ENCODE data around the gene ADCY2.

ADCY2 gene

DNA sequence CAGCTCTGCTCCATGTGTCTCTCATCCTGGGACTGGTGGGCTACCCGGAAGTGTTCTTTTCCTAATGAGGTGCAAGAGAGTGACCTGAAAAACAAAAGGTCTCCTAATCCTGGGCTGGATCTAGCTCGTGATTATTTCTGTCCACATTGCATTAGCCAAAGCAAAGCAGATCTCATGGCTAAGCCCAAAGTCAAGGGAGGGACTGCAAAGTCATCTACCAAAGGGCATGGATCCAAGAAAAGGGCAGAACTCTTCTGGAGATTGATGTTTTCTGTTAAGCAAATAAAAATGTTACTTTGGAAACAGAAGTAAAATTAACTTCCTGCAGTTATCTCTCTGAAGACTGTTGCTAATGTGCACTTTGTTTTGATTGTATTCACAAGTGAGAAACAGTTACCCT lies 229.8 kb downstream of the ADCY2 start (continued):
- TF ChIP-seq, protein P1, sequence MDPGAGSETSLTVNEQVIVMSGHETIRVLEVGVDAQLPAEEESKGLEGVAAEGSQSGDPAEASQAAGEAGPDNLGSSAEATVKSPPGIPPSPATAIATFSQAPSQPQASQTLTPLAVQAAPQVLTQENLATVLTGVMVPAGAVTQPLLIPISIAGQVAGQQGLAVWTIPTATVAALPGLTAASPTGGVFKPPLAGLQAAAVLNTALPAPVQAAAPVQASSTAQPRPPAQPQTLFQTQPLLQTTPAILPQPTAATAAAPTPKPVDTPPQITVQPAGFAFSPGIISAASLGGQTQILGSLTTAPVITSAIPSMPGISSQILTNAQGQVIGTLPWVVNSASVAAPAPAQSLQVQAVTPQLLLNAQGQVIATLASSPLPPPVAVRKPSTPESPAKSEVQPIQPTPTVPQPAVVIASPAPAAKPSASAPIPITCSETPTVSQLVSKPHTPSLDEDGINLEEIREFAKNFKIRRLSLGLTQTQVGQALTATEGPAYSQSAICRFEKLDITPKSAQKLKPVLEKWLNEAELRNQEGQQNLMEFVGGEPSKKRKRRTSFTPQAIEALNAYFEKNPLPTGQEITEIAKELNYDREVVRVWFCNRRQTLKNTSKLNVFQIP (CRISPR knock-in tag; IDR thresholded peaks at IDR 0.05; ENCODE audit: borderline replicate concordance, low read depth), result no peak
- no peak for TF ChIP-seq ZNF70 (CRISPR knock-in tag; IDR thresholded peaks at IDR 0.05)
- no peak for TF ChIP-seq BACH2 (CRISPR knock-in tag; IDR thresholded peaks at IDR 0.05; ENCODE audit: borderline replicate concordance)
- TF ChIP-seq ISL1 (CRISPR knock-in tag; IDR thresholded peaks at IDR 0.05), result no peak
- TF ChIP-seq ZFP30 (CRISPR knock-in tag; IDR thresholded peaks at IDR 0.05), result no peak

DNA sequence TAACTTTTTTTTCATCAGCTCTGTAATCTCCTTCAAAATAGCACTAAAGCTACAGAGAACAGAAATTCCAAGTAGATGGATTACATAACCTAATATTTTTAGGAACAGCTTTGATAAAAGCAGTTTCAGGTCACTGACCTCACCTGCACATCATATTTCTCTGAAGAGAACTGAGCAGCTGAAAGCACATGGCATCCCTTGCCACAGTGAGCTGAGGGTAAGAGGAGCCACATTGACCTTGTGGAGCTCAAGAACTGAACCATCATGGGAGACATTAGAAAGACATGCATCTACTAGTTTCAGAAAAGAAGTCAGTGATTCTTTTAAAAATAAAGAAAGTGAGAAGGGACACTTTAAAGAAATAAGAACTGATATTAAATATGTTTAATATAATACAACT lies 232.3 kb downstream of the ADCY2 start:
- ATAC-seq, result no peak

DNA sequence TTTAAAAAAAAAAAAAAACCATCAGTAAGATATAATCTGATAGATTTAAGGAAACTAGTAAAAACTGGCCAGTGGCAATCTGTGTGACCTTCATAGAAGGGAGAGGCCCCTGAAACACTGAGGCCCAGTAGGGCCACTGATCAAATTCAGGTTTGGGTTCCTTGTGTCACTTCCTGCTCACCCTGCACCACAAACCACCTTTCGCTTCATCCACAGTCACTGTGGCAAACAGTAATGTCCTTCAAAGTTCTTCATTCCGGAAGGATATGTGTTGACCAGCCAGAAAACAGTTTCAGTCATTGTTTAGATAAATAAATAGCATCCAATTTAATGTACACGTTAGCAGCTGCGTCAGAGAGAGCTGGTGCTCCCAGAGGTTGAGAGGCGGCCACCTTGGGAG lies 232.9 kb downstream of the ADCY2 start:
- no peak for ATAC-seq
- no peak for TF ChIP-seq PPARA (CRISPR knock-in tag; IDR thresholded peaks at IDR 0.05; ENCODE audit: borderline replicate concordance)
- no peak for TF ChIP-seq ZFP3 (CRISPR knock-in tag; IDR thresholded peaks at IDR 0.05)
- TF ChIP-seq OSR1 (CRISPR knock-in tag; IDR thresholded peaks at IDR 0.05), result no peak
- no peak for TF ChIP-seq ZNF8 (CRISPR knock-in tag; IDR thresholded peaks at IDR 0.05)
- no peak for TF ChIP-seq ISL1 (CRISPR knock-in tag; IDR thresholded peaks at IDR 0.05)
- TF ChIP-seq ESRRG (CRISPR knock-in tag; IDR thresholded peaks at IDR 0.05), result no peak
- no peak for TF ChIP-seq ZNF70 (CRISPR knock-in tag; IDR thresholded peaks at IDR 0.05)
- no peak for TF ChIP-seq SNAI2 (CRISPR knock-in tag; IDR thresholded peaks at IDR 0.05)
- no peak for TF ChIP-seq BACH2 (CRISPR knock-in tag; IDR thresholded peaks at IDR 0.05; ENCODE audit: borderline replicate concordance)
- no peak for TF ChIP-seq RARB (CRISPR knock-in tag; IDR thresholded peaks at IDR 0.05)
- no peak for TF ChIP-seq ARNTL (CRISPR knock-in tag; IDR thresholded peaks at IDR 0.05; ENCODE audit: borderline replicate concordance, low read depth)
- no peak for TF ChIP-seq CSDC2 (CRISPR knock-in tag; IDR thresholded peaks at IDR 0.05)
- TF ChIP-seq, protein P1 (CRISPR knock-in tag; IDR thresholded peaks at IDR 0.05; ENCODE audit: borderline replicate concordance, low read depth), result no peak
- TF ChIP-seq GLIS3 (CRISPR knock-in tag; IDR thresholded peaks at IDR 0.05), result no peak
- TF ChIP-seq ZFP30 (CRISPR knock-in tag; IDR thresholded peaks at IDR 0.05), result no peak
- no peak for TF ChIP-seq ZC3H10 (CRISPR knock-in tag; IDR thresholded peaks at IDR 0.05)

More for the DNA sequence above, 232.3 kb downstream of the ADCY2 start:
- no peak for TF ChIP-seq TCF4 (CRISPR knock-in tag; IDR thresholded peaks at IDR 0.05; ENCODE audit: borderline replicate concordance)
- no peak for TF ChIP-seq TOX (CRISPR knock-in tag; IDR thresholded peaks at IDR 0.05; ENCODE audit: borderline replicate concordance)

GRCh38 chr5:7629561-7629960 lies 233.6 kb downstream of the ADCY2 start:
- TF ChIP-seq, protein P1 (CRISPR knock-in tag; IDR thresholded peaks at IDR 0.05; ENCODE audit: borderline replicate concordance, low read depth), result no peak
- TF ChIP-seq ZNF565 (CRISPR knock-in tag; conservative IDR thresholded peaks at IDR 0.05; ENCODE audit: low read depth) (no peak), ARNTL (CRISPR knock-in tag; IDR thresholded peaks at IDR 0.05; ENCODE audit: borderline replicate concordance, low read depth) (no peak), ZC3H10 (CRISPR knock-in tag; IDR thresholded peaks at IDR 0.05) (no peak), GLIS3 (CRISPR knock-in tag; IDR thresholded peaks at IDR 0.05) (no peak), ZNF70 (CRISPR knock-in tag; IDR thresholded peaks at IDR 0.05) (no peak), CREB5 (CRISPR knock-in tag; IDR thresholded peaks at IDR 0.05; ENCODE audit: low read depth) (no peak)
- no peak for ATAC-seq

DNA sequence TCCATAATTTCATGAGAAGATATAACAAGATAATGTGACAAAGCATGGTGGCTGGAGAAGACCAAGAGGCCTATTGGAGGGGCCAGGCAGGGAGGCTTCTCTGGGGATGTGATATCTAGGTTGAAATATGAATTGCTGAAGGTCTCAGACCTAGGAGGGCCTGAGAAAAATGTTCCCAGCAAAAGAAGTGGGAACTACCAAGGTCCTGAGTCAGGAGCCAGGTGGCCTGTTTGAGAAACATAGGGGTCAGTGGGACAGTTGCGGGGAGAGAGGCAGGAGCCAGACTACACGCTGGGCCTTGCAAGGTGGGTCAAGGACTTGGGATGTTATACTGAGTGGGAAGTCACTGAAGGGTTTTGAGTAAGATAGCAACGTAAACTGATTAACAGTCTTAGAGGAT lies 238.9 kb downstream of the ADCY2 start:
- ATAC-seq, result no peak
- TF ChIP-seq PPARA (CRISPR knock-in tag; IDR thresholded peaks at IDR 0.05; ENCODE audit: borderline replicate concordance), result no peak
- TF ChIP-seq BACH2 (CRISPR knock-in tag; IDR thresholded peaks at IDR 0.05; ENCODE audit: borderline replicate concordance), result no peak
- no peak for TF ChIP-seq CSRNP3 (CRISPR knock-in tag; IDR thresholded peaks at IDR 0.05)
- TF ChIP-seq ZNF565 (CRISPR knock-in tag; conservative IDR thresholded peaks at IDR 0.05; ENCODE audit: low read depth), result no peak
- no peak for TF ChIP-seq PATZ1 (CRISPR knock-in tag; IDR thresholded peaks at IDR 0.05; ENCODE audit: borderline replicate concordance)
- no peak for TF ChIP-seq OSR1 (CRISPR knock-in tag; IDR thresholded peaks at IDR 0.05)
- TF ChIP-seq RARB (CRISPR knock-in tag; IDR thresholded peaks at IDR 0.05), result no peak
- no peak for TF ChIP-seq CREB5 (CRISPR knock-in tag; IDR thresholded peaks at IDR 0.05; ENCODE audit: low read depth)
- no peak for TF ChIP-seq ARNTL (CRISPR knock-in tag; IDR thresholded peaks at IDR 0.05; ENCODE audit: borderline replicate concordance, low read depth)

Data from SK-N-SH treated with all-trans-retinoic acid at 6 μM for 48 hours (cell line).